CD4-positive, alpha-beta T cell treated with Interleukin-17A for 1 hour (primary cell): ENCODE results near the gene LIG1.
"Not testable (repeated sequence)": the region's sequence is repeated elsewhere in the genome, so short reads cannot be mapped to it uniquely, and the experiment has no call there.

Experiments
- DNase-seq: peaks from one replicate; pipeline ENCODE4 v3.0.0-alpha.2; 2020

The LIG1 gene

DNA sequence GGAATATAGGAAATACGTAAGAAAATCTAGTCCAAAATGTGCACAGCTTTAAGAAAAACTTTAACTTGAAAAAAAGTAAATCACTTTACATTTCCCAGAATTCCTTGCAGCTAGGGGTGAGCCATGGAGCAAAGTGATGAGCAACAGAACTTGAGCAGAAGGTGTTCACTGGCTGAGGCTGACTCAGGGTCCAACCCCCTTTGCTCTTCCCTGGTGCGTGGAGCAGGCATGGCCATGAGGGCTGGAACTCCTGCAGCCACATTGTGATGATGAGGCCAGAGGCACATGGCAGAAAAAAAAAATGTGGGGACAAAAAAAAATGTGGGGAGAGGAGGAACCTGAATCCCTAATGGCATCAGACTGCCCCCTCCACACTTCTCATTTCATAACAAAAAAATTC is 49.6 kb downstream of the LIG1 start:
- no peak for DNase-seq

GRCh38 chr19:48118131-48118517 is 52.0 kb downstream of the LIG1 start:
- no peak for DNase-seq

DNA sequence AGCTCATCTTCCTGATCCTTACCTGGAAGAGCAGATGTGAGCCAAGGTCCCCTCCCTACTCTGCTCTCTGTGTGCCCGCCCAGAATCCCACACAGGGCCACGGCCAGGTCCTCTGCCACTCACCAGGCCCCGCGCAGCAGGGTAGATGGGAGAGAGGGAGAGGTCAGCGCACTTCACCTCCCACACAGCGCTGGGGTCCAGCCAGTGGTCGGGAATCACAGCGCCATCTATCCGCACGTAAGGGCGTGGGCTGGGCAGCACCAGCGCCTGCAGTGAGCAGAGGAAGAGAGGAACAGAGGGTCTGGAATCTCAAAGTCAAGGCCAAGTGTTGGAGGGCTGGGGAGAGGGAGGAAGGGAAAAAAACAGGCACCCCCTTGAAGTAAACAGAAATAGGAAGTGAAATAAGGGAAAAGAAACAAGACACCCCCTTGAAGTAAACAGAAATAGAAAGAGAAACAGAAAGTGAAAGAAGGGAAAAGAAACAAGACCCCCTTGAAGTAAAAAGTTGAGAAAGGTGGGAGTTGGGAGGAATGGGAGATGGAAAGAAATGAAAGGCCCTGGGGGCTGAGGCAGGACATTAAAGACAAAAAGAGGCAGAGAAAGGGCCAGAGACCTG is 52.5 kb downstream of the LIG1 start:
- DNase-seq: no peak

DNA sequence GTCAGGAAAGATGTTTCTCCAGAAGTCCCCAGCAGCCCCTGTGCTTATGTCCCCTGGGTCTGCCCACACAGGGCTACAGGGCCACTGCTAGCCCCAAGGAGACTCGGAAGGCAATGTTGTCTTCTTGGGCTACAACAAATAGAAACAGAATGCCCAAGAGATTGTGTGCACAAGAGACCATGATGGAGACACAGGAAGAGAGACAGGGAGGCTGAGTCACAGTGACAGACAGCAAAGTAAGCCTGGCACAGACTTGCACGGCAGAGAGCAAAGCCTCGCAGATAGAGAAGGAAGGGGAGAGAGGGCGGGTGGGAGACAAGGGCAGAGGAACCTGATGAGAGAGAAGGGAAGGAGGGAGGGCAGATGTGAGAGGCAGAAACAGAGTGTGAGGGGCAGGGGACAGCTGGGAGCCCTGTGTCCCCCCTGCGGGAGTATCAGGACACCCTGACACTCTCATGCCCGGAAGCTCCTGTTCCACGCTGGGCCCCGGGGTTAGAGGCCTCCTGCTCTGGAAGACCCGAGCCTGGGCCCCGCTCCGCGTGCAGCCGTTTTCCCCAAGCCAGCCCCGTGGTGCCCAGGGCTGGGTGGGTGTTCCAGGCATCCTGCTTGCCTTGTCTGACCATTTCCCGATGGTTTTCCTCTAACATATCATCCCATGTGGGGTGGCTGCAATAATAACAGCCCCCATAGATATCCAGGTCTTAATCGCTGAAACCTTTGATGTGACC is 56.8 kb downstream of the LIG1 start:
- no peak for DNase-seq

DNA sequence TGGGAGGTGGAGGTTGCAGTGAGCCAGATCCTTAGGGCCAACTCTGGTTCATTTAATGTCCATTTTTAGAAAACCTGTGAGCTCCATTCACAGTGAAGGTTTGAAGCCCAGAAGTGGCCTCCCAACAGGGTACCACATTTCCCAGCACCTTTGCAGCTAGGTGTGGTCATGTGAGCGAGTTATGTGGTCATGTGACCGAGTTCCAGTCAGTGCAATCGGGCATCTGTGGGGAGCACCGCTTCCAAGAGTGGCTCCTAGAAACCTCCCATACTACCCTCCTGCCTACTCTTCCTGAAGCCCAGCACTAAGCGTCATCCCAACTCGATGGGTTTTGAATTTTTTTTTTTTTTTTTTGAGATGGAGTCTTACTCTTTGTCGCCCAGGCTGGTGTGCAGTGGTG is 58.9 kb downstream of the LIG1 start:
- DNase-seq: no peak

GRCh38 chr19:48110350-48110966 is 59.7 kb downstream of the LIG1 start, which contains the start of gene PLA2G4C:
Gene PLA2G4C (minus strand): TSS chr19:48110817. CDS start chr19:48106529, 4,288 bp downstream.
- DNase-seq: peak; percentile 81

GRCh38 chr19:48108997-48109782 is 61.0 kb downstream of the LIG1 start:
- no peak for DNase-seq

GRCh38 chr19:48103922-48104321 is 66.2 kb downstream of the LIG1 start:
- no peak for DNase-seq

DNA sequence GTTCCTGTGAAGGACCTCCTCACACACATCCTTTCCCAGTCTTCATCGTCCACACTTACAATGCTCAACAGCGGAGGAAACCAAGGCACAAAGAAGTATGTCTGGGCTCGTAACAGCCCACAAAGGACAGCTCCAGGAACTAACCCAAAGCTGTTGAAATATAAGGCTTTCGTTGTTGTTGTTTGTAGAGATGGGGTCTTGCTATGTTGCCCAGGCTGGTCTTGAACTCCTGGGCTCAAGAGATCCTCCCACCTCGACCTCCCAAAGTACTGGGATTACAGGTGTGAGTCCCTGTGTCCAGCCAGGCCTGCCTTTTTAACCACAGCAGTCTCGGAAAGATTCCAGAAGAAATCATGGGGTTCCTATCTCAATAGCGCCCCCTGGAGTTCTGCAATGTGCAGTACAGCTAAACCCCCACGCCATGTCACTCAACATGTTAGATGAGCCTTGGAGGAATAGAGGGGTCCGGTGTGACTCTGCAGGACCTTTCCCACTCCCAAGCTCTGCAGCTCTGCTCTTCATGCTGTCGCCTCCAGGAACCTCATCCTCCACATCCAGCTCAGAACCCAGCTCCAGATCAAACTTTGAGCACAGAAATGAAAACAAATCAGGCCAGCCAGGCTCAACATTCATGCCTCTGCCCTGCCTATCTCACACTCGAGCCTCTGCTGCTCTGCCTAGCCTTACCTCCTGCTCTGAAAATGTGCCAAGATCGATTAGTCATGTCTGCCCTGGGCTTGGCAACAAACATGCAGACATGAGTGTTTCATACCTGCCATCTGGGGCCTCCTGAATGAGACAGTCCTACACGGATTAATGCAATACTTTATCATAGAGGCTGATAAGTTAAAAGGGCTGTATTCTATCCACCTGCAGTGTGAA is 67.0 kb downstream of the LIG1 start:
- peak; percentile 28 for DNase-seq

DNA sequence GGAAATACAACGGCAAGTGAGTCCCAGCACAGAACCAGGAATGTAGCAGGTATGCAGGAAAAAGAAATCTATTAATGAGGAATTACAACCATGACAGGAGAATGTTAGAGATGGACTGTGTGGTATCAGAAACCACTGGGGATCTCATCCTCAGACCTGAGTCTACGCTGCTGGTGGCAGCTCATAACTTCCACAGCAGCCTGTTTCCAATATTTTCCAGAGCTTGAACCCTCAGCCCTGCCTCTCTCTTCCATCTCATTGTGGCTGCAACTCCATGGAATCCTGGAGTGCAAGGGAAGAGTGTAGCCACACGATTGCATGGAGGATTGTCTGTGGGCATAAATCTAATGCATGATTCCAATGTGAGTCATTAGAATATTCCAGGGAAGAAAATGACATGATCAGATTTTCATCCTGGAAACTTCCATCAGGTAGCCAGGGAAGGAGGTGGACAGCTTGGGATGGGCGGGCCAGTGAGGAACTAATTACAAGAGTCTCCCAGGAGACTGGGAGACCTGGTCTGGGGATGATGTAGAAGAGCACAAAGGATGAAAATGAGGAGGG is 74.5 kb downstream of the LIG1 start:
- no peak for DNase-seq

GRCh38 chr19:48094855-48095203 is 75.3 kb downstream of the LIG1 start:
- DNase-seq: no peak

DNA sequence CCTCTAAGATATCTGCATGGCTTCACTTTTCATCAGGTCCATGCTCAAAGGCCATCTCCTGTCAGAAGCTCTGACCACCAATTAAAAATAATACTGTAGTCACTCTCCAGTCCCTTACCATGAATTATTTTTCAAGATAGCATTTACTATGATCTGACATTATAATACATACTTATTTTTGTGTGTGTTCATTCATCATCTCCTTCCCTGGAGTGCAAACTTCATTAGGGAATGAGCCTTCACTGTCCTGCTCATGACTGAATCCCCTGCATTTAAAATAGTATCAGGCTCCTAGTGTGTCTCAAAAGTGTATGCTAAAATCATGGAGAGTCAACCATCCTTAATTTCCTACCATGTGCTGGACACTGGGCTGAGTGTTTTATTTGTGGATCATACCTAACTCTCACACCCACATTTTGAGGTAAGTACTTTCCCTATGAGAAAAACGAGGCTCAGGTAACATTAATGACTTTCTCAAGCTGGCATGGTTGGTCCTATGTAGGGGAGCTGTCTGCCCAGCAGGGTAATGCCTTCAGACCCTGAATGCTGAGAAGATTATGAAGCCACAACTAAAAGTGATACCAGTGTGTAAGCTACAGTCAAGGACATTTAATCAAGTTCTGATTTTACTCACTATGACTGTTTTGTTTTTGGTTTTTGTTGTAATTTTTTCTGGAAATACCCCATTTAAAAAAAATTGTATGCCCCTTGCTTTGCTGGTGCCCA is 75.9 kb downstream of the LIG1 start:
- DNase-seq: no peak

DNA sequence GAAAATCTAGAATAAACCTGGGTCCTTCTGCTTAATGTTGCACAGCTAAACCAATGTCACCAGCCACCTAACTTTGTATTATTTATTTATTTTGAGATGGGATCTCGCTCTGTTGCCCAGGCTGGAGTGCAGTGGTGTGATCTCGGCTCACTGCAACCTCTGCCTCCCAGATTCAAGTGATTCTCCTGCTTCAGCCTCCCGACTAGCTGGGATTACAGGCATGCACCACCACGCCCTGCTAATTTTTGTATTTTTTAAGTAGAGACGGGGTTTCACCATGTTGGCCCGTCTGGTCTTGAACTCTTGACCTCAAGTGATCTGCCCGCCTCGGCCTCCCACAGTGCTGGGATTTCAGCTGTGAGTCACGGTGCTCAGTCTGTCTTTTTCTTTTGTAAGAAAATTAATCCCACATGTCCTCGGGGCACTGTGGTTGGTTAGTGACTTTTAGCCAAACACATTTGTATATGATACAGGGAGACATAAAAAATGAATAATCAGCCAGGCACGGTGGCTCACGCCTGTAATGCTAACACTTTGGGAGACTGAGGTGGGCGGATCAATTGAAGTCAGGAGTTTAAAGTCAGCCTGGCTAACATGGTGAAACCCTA is 78.9 kb downstream of the LIG1 start:
- DNase-seq: not testable (repeated sequence)

GRCh38 chr19:48090281-48090802 is 79.8 kb downstream of the LIG1 start:
- DNase-seq: no peak

GRCh38 chr19:48088991-48089390 is 81.2 kb downstream of the LIG1 start:
- DNase-seq: not testable (repeated sequence)

DNA sequence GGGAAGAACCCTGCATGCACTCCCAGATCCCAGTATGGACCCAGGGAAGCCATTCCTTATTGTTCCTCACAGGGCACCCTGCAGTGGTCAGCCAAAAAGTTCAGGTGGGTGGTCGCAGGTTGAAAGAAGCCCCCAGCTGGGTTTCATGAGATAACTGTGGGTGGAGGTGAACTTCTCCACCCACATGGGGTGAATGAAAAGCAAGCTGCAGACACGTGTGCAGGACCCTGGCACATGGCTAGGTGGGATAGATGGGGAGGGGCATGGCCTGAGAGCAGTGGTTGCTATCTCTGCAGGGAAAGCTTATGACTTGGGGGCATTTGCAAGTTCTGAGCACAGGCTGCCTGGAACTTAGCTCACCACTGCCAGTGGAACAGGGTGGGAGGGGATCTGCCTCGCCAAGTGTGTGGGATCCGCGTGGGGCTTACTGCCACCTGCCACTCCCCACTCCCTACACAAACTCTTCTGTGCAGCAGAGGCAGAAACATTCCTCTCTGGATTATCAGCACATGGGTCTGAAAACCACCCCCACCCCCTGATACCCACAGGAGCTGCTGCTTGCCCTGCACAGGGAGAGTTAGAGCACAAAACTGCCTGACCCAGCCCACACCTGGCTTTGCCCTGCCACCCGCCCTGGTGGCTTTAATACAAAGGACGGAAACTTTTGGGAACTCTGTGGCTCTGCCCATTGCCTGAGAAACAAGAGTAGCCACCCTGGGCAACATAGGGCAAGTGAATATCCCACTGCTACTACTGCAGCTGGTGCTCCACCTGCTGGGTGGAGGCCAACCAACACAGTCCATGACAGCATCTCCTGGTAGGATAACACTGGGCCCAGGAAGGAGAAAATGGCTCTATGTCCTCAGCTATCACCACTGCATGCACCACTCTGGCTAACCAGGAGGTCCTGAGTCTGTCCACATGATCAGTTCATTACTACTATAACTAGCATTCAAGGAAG is 84.0 kb downstream of the LIG1 start:
- no peak for DNase-seq

- DNase-seq: no peak
Observed at GRCh38 chr19:48085076-48085475, 85.1 kb downstream of the LIG1 start.

DNA sequence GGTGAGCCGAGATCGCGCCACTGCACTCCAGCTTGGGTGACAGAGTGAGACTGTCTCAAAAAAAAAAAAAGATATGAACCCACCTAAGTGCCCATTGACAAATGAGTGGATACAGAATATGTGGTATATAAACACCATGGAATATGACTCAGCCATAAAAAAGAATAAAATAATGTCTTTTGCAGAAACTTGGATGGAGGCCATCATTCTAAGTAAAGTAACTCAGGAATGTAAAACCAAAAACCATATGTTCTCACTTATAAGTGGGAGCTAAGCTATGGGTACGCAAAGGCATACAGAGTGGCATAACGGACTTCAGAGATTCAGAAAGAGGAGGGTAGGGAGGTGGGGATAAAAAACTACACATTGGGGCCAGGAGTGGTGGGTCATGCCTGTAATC is 89.0 kb downstream of the LIG1 start:
- no peak for DNase-seq

- not testable (repeated sequence) for DNase-seq
Observed at GRCh38 chr19:48070177-48070769, 99.9 kb downstream of the LIG1 start.
